Subcutaneous adipose tissue (tissue), 4 donors: ENCODE results near the gene HS2ST1. TPM values are rescaled to one million over a fixed set of nuclear protein-coding genes. Genes with fewer than 3 reads are reported as not detected.

Source experiments
- total RNA-seq, 4 donors: library from RNA; depleted of rRNA; stranded (reverse); fragments of >200 nt; gene quantifications; one replicate each; pipeline ENCODE4 v1.1.0, GENCODE V29; 2016
- TF ChIP-seq, protein P1 (sequence below): fragments of 450-650 bp; IDR thresholded peaks from one replicate; pipeline ENCODE4 v1.5.1; 2016; ENCODE audit warnings: low read depth, mild to moderate bottlenecking, control low read depth, antibody characterized with exemption, moderate library complexity

The HS2ST1 gene
- total RNA-seq, 4 donors from 2014 or later = 10.2 to 25.5 (median 15.7) TPM

- TF ChIP-seq, protein P1, sequence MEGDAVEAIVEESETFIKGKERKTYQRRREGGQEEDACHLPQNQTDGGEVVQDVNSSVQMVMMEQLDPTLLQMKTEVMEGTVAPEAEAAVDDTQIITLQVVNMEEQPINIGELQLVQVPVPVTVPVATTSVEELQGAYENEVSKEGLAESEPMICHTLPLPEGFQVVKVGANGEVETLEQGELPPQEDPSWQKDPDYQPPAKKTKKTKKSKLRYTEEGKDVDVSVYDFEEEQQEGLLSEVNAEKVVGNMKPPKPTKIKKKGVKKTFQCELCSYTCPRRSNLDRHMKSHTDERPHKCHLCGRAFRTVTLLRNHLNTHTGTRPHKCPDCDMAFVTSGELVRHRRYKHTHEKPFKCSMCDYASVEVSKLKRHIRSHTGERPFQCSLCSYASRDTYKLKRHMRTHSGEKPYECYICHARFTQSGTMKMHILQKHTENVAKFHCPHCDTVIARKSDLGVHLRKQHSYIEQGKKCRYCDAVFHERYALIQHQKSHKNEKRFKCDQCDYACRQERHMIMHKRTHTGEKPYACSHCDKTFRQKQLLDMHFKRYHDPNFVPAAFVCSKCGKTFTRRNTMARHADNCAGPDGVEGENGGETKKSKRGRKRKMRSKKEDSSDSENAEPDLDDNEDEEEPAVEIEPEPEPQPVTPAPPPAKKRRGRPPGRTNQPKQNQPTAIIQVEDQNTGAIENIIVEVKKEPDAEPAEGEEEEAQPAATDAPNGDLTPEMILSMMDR = no peak
Observed at GRCh38 chr1:86956221-86956620, 41.8 kb downstream of the HS2ST1 start.

DNA sequence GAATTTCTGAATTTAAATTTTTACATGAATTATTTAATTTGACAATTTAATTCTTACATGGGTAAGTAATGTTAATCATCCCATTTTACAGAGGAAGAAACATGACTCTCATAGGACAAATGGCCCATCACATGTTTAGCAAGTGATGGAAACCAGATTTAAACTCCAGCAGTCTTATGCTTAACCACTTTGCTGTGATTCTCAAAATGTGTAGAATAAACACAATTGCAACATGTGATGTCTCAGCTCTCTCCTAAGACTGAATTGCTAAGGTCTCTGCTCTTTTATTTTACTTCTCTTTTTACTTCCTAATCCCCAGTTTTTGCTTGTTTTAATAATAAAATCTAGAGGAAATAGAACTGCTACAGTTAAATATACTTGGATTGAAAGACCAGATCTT lies 42.8 kb downstream of the HS2ST1 start:
- TF ChIP-seq, protein P1 = no peak

GRCh38 chr1:86960548-86960947 lies 46.1 kb downstream of the HS2ST1 start:
- TF ChIP-seq, protein P1 = no peak

DNA sequence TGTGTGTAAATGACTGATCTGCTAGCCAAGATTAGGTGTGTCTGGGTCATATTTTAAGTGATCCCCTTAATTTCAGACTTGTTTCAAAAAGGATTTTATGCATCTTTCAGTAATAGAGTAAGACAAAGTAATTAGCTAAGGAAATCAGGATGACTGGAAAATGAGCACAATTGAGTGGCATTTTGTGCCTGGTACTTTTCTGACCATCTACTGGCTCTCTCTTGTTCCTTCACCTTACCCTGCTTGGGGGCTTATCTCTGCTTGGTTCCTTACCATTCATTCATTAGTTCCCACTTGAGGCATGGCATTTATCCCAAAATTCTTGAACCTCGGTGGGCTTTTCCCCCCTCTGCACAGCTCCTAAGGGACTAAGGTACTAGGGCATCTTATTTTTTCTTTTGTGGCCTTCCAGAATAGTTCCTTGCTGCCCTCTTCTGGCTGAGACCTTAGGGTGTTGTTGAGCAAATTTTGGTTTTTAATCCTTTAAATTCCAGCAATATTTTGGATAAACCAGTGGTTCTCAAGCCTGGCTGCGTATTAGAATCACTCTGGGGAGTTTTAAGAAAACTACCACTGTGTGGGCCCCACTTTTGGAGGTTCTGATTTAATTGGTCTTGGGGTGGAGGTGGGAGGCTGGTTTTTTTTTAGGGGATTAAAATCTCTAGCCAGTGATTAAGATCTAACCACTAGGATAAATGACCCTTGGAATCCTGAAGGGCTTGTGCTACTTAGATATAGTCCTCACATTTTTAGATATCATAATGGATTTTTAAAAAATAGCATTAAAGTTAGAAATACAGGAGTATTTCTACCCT lies 50.8 kb downstream of the HS2ST1 start:
- TF ChIP-seq, protein P1 = no peak

DNA sequence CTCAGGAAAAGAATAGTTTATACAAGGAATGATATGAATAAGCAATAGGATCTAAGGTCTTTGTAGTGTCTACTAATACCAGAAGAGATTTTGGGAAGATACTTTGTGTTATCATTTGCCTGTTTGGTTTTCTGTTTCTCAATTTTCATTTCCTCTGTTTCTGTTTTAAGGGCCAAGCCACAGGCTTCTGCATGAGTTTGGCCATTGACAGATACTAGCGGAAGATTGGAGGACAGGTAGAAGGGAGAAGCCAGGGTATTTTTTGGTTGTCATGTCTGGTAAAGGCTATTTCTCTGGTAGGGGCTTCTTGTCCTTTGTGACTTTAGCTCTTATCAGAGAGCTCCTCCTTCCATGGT lies 51.4 kb downstream of the HS2ST1 start:
- TF ChIP-seq, protein P1 = no peak

- TF ChIP-seq, protein P1 = no peak
Observed at GRCh38 chr1:86970938-86971337, 56.5 kb downstream of the HS2ST1 start.

- TF ChIP-seq, protein P1 = no peak
Observed at GRCh38 chr1:86971778-86972177, 57.3 kb downstream of the HS2ST1 start.
